Endodermal cell (in vitro differentiated cells): ENCODE measurements around the gene OCSTAMP. TPM values are rescaled to one million over a fixed set of nuclear protein-coding genes. Genes with fewer than 3 reads are reported as not detected.

Experiments used
- DNase-seq: peaks from one replicate; pipeline ENCODE4 v3.0.0-alpha.2; 2017
- H3K27ac ChIP-seq: 2 replicates; pipeline ENCODE4 v1.5.1; 2013; ENCODE audit warnings: mild to moderate bottlenecking, low read depth, low read length, moderate library complexity
- H3K27me3 ChIP-seq: 2 replicates; pipeline ENCODE4 v1.6.1; 2013; ENCODE audit warnings: mild to moderate bottlenecking, low read length, moderate library complexity; ENCODE audit not compliant: insufficient read depth, control insufficient read depth, poor library complexity, severe bottlenecking
- H3K36me3 ChIP-seq: 2 replicates; pipeline ENCODE4 v1.7.0; 2013; ENCODE audit warnings: mild to moderate bottlenecking, low read length, moderate library complexity; ENCODE audit not compliant: control insufficient read depth, insufficient read depth
- H3K4me1 ChIP-seq: one replicate; pipeline ENCODE4 v1.7.0; 2013; ENCODE audit warnings: low read length; ENCODE audit not compliant: control insufficient read depth, insufficient read depth
- H3K4me3 ChIP-seq: 2 replicates; pipeline ENCODE4 v1.5.1; 2013; ENCODE audit warnings: mild to moderate bottlenecking, low read length, moderate library complexity
- H3K9ac ChIP-seq: 2 replicates; pipeline ENCODE4 v1.6.1; 2013; ENCODE audit warnings: mild to moderate bottlenecking, low read length, moderate library complexity; ENCODE audit not compliant: poor library complexity, severe bottlenecking; ENCODE audit errors: extremely low read depth
- H3K9me3 ChIP-seq: 2 replicates; pipeline ENCODE4 v1.6.1; 2013; ENCODE audit warnings: mild to moderate bottlenecking, low read length, moderate library complexity; ENCODE audit not compliant: control insufficient read depth
- H3K27ac Mint-ChIP-seq: 2 replicates; pipeline ENCODE4 v1.8.0; 2020; ENCODE audit warnings: mixed read lengths
- H3K27me3 Mint-ChIP-seq: 2 replicates; pipeline ENCODE4 v1.8.0; 2021; ENCODE audit warnings: mild to moderate bottlenecking, mixed read lengths; ENCODE audit not compliant: insufficient read depth
- H3K36me3 Mint-ChIP-seq: 2 replicates; pipeline ENCODE4 v1.8.0; 2020; ENCODE audit warnings: low read depth, mixed read lengths
- H3K4me1 Mint-ChIP-seq: 2 replicates; pipeline ENCODE4 v1.8.0; 2020; ENCODE audit warnings: mixed read lengths
- H3K4me3 Mint-ChIP-seq: 2 replicates; pipeline ENCODE4 v1.8.0; 2020; ENCODE audit warnings: mild to moderate bottlenecking, moderate library complexity, mixed read lengths
- H3K9me3 Mint-ChIP-seq: 2 replicates; pipeline ENCODE4 v1.8.0; 2020; ENCODE audit warnings: mild to moderate bottlenecking, mixed read lengths
- WGBS, 2 experiments: methylation state at CpG; one replicate each; pipeline versions ENCODE4 v1.1.5 to v1.1.7; 2013; ENCODE audit warnings: missing lambda C conversion rate in 2 of 2, mixed read lengths in 1 of 2; ENCODE audit not compliant: insufficient coverage in 1 of 2, insufficient read length in 1 of 2; 5-methylcytosine and 5-hydroxymethylcytosine counted together
- total RNA-seq, 2 donors: library from RNA; stranded (reverse); fragmentation: NEBNext Ultra II Directional in 1 of 2; extraction: Animal tissue kit (Norgen Biotek cat#: 25700) in 1 of 2; gene quantifications; 2 replicates in 1 of 2; 3 replicates in 1 of 2; pipeline ENCODE4 v1.2.1, GENCODE V29; 2021
- TF ChIP-seq, protein P1 (sequence below): fragments of 200-600 bp; sonication (generic); conservative IDR thresholded peaks from 2 replicates; pipeline ENCODE4 v1.5.0; 2021; ENCODE audit warnings: antibody characterized with exemption, mild to moderate bottlenecking

The OCSTAMP gene
- total RNA-seq, 2 donors from 2014 or later: not detected

DNA sequence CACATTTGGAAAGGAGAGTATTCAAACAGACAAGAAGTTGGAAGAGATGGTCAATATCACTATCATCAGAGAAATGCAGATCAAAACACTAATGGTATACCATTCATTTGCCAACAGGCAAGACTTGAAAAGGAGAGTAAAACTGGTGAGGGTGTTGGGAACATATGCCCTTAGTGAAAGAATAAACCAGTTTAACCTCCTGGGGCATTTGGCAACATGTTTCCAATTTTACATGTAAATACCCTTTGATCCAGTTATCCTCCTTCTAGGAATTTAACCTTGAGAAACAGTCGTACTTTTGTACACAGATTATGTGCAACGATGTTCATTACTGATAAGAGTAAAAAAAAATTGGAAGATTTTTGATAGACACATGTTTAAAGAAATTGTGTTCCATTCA, 34.1 kb upstream of the OCSTAMP start:
- WGBS, 2 experiments: 45% methylated on average over 2 of the region's 2 CpGs; no CpG with 5 or more reads in 1 of the 2 experiments
- Histone ChIP-seq H3K27me3 (no peaks in the 10 kb centered on the region), H3K27ac (no peak overlapping the region), H3K36me3 (peaks cover 7% of the 10 kb centered on the region), H3K4me3 (peak overlapping the region; percentile 21), H3K4me1 (peaks cover 12% of the 10 kb centered on the region), H3K9me3 (peaks cover 24% of the 10 kb centered on the region), H3K9ac (no peak overlapping the region)
- H3K4me3 Mint-ChIP-seq: no peak overlapping the region
- TF ChIP-seq, protein P1, sequence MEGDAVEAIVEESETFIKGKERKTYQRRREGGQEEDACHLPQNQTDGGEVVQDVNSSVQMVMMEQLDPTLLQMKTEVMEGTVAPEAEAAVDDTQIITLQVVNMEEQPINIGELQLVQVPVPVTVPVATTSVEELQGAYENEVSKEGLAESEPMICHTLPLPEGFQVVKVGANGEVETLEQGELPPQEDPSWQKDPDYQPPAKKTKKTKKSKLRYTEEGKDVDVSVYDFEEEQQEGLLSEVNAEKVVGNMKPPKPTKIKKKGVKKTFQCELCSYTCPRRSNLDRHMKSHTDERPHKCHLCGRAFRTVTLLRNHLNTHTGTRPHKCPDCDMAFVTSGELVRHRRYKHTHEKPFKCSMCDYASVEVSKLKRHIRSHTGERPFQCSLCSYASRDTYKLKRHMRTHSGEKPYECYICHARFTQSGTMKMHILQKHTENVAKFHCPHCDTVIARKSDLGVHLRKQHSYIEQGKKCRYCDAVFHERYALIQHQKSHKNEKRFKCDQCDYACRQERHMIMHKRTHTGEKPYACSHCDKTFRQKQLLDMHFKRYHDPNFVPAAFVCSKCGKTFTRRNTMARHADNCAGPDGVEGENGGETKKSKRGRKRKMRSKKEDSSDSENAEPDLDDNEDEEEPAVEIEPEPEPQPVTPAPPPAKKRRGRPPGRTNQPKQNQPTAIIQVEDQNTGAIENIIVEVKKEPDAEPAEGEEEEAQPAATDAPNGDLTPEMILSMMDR: no peak
- peaks cover 3% of the 10 kb centered on the region for H3K27me3 Mint-ChIP-seq
- DNase-seq: no peak
- H3K9me3 Mint-ChIP-seq: peaks cover 16% of the 10 kb centered on the region
- peaks cover 24% of the 10 kb centered on the region for H3K4me1 Mint-ChIP-seq
- H3K36me3 Mint-ChIP-seq: peaks cover 14% of the 10 kb centered on the region
- H3K27ac Mint-ChIP-seq: no peak overlapping the region

DNA sequence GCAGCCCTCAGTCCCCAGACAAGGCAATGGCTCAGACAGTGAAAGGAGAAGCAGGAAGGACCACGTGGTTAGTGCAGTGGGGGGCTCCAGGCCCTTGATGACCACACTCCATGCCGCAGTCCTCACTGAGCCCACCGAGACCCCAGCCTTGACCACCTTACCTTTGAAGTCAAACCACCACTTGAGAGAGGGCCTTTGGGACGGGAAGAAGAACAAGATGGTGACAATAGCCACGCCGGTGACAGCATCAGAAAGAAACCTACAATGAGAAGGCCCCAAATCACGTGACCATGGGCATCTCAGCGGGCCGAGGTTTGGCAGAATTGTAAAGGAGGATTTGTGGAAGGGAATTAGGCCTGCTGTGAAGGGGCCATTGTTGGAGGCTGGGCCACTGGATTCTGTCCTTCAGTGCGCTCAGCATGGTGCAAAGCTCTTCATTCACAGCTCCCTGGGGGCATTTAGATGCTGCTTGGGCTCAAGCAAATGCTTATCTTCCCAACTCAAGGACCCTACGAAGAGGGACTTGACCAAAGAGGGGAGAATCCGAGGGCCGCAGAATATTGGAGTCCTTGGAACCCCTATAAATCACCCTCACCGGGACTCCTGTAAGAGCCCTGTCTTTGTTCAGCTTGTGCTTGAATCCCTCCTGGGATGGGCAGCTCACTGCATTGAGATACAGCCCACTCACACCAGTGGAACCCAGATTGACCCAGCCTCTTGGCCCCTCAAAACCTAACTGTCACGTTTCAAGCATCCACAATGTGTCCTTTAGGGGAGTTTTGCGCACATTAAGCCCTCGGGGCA, 33.2 kb upstream of the OCSTAMP start:
- H3K27me3 ChIP-seq: no peaks in the 10 kb centered on the region
- WGBS, 2 experiments: 13 to 17% methylated on average over 9 to 17 of the region's 17 CpGs
- H3K36me3 Mint-ChIP-seq: peaks cover 16% of the 10 kb centered on the region

DNA sequence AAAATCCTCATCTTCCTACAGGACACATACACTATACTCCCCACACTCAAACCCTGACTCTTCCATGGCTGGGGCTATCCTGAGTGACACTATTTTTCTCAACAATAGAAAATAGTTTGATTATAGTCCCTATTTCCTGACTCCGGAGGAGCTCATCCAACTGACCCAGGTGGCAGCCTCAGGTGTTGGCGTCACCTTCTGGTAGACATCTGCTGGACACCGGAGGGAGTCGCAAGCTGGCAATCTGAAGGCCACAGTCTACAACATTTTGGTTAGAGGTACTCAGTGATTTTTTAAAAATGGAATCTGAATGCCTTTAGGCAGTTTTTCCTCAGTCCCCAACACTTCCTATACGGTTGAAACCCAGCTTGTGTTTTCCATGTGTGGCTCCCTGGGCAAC, 32.2 kb upstream of the OCSTAMP start:
- peaks cover 2% of the 10 kb centered on the region for H3K27me3 Mint-ChIP-seq
- TF ChIP-seq, protein P1: peak; percentile 55
- Histone ChIP-seq H3K9ac (no peak overlapping the region), H3K4me1 (peaks cover 12% of the 10 kb centered on the region), H3K27me3 (no peaks in the 10 kb centered on the region), H3K4me3 (peak overlapping the region; percentile 21), H3K9me3 (peaks cover 23% of the 10 kb centered on the region), H3K27ac (no peak overlapping the region), H3K36me3 (peaks cover 7% of the 10 kb centered on the region)
- no peak for DNase-seq
- peaks cover 17% of the 10 kb centered on the region for H3K36me3 Mint-ChIP-seq
- H3K27ac Mint-ChIP-seq: peak overlapping the region; percentile 28
- H3K4me1 Mint-ChIP-seq: peaks cover 21% of the 10 kb centered on the region
- WGBS, 2 experiments: 91% methylated on average over 3 to 5 of the region's 5 CpGs
- H3K4me3 Mint-ChIP-seq: no peak overlapping the region
- H3K9me3 Mint-ChIP-seq: peaks cover 16% of the 10 kb centered on the region

More for the DNA sequence above, 33.2 kb upstream of the OCSTAMP start:
- peaks cover 21% of the 10 kb centered on the region for H3K4me1 Mint-ChIP-seq
- Histone ChIP-seq H3K4me1 (peaks cover 12% of the 10 kb centered on the region), H3K36me3 (peaks cover 7% of the 10 kb centered on the region), H3K27ac (no peak overlapping the region), H3K4me3 (peak overlapping the region; percentile 21), H3K9ac (no peak overlapping the region), H3K9me3 (peaks cover 23% of the 10 kb centered on the region)
- DNase-seq: peak; percentile 96
- peaks cover 16% of the 10 kb centered on the region for H3K9me3 Mint-ChIP-seq
- TF ChIP-seq, protein P1: no peak
- H3K27ac Mint-ChIP-seq: peak overlapping the region; percentile 89
- peaks cover 2% of the 10 kb centered on the region for H3K27me3 Mint-ChIP-seq
- H3K4me3 Mint-ChIP-seq: peak overlapping the region; percentile 27
